HG02870 (cell line): ENCODE measurements around the gene ERGIC1.

ENCODE experiments used
- ATAC-seq: cut with Tn5 transposase; IDR thresholded peaks from one replicate; pipeline ENCODE4 v1.9.1; 2021; ENCODE audit warnings: mild to moderate bottlenecking, moderate library complexity; ENCODE audit not compliant: unreplicated experiment

The ERGIC1 gene

DNA sequence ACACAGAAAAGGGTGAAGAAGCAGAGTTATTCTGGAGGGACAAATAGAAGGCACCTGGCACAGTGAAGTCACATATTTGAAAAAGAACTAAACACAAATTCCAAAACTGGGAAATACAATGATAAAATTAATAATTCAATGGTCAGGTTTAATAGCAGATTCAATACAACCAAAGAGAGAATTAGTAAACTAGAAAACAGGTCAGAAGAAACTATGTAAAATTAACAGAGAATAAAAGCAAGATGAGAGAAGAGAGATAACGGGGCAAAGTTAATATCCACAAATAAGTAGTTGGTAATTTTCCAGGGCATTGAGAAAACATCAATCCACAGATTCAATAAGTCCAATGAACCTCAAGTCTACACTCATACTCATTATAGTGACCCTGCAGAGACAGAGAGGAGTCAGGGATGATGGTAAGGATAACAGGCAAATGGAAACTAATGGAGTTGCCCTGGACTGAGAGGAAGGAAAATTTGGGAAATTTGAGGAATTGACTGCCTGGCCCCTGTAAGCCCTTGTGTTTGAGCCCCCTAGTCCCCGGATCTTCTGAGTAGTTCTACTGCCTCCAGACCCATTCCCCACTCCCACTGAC lies 8.3 kb upstream of the ERGIC1 start:
- ATAC-seq: no peak

DNA sequence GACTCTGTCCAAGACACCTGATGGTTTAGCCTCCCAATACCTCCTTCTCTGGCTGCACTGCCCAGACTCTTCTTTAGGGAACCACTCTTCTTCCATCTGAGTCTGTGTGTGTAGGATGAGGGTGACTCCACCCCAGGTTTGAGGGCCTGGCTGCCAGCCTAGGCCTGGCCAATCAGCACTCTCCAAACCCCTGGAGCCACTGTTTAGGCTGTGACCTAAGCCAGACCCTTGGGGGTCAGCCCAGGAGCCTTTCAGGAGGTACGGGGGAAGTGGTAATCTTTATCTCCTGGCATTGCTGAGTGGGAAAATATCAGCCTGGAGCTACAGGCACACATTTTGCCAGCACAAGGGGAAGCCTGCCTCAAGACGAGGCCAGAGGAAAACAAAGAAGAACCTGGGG lies 6.2 kb upstream of the ERGIC1 start:
- no peak for ATAC-seq

DNA sequence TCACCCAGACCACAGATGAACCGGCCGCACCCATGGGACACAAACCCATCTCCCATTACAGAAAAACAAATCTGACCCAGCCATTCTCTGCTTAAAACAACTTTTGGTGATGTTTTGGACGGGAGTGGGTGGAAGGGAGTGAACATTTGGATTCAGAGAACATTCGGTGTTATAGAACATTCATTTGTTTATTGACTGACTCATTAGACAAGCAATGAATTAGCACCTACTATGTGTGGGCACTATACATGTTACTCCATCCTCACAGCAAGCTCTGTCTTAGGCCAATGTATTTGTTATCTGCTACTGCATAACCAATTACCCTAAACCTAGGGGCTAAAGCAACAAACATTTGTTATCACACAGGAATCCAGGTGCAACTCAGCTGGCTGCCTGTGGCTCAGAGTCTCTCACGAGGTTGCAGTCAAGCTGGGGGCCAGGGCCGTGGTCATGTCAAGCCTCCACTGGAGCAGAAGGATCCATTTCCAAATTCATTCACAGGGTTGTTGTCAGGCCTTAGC lies 5.1 kb upstream of the ERGIC1 start:
- no peak for ATAC-seq

DNA sequence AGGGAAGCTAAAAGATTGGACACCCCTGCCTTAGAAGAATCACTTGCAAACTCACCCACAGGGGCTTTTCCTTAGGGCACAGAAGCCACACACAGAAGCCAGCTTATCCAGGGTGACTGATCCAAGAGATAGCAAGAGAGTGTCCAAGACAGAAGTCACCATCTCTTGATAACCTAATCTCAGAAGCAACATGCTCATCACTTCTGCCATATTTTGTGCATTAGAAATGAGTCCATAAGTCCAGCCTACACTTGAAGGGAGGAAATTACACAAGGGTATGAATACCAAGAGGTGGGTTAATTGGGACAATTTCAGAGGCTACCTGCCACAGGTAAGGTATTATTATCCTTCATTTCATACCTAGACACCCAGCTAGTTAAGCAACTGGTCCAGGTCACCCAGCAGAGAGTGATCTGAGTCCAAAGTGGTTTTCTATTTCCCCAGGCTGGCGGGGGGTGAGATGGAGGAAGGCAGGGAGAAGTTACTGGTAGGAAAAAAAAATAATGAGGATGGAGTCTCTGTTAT lies 3.7 kb upstream of the ERGIC1 start:
- no peak for ATAC-seq

DNA sequence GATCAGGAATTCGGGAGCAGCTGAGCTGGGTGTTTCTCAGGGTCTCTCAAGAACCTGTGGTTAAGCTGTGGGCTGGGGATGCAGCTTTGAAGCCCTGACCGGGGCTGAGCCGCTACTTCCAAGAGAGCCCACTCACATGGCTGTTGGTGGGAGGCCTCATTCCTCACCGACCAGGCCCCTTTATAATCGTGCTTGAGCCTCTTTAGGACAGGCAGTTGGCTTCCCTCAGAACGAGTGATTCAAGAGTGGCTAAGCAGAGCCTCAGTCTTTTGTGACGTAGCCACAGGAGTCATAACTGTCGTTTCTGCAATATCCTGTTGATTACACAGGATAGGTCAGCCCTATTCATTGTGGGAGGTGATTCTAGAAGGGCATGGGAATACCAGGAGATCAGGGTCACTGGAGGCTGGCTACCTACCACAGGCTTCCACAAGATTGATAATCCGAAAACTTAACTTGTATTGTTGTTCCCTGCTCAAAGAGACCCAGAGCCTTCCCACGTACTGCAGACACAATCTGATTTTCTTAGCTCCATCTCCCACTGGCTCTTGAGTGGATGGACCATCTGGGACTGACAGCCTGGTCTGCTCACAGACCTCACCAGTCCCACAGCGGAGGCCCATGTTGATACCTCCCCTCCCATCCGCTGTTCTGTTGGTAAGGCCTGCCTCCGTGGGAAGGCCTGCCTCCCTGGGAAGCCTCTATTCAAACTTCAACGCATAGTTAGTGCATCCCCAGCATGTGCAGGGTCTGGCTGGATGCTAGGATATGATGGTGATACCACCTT lies 3.0 kb upstream of the ERGIC1 start:
- ATAC-seq: no peak

DNA sequence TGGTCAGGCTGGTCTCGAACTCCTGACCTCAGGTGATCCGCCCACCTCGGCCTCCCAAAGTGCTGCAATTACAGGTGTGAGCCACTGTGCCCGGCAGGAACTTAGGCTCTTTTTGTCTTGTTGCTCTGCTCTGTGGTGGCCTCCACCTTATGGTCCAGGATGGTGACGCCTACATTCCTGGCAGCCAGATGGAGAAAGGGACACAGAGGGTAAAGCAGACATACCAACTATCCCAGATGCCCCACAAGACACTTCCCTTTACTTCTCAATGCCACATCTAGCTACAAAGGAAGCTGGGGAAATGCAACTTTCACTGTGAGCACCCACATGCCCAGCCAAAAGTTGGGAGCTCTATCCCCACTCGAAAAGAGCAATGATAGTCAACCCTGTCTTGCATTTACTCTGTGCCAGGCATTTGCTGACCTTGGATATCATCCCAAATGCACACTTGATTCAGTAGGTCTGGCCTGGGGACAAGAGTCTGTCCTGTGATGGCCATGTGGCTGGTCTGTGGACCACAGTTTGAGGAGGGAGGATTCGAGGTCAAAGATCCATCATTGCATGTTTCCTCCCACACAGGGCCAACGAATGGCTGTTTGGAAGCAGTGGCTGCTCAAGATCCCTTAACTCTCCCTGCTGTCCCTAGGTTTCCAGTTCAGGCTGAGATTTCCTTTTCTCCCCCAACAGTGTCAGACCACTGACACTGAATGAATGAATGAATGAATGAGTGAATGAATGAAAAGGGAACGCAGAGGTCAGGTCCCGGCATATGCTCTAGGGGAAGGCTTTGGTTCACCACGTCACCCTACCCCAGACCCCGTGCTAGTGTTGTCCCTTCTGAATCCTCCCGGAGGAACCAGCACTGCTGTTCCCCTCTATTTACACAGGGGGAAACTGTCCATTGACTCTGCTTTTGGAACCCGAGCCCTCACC lies 1.4 kb upstream of the ERGIC1 start:
- ATAC-seq: no peak

DNA sequence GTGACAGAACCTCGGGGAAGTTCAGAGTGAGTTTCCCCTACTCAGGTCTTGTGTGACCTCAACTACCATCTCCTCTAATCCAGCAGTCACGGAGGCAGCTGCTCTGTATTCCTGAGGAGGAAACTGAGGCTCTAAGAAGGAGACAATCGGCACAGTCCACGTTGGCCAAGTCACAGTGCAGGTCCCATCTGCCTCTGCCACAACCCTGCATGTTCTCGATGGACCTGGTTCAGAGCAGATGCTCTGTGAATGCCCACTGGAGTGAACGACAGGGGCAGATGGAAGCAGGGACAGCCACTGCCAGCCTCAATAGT lies 722 bp upstream of the ERGIC1 start:
- no peak for ATAC-seq

DNA sequence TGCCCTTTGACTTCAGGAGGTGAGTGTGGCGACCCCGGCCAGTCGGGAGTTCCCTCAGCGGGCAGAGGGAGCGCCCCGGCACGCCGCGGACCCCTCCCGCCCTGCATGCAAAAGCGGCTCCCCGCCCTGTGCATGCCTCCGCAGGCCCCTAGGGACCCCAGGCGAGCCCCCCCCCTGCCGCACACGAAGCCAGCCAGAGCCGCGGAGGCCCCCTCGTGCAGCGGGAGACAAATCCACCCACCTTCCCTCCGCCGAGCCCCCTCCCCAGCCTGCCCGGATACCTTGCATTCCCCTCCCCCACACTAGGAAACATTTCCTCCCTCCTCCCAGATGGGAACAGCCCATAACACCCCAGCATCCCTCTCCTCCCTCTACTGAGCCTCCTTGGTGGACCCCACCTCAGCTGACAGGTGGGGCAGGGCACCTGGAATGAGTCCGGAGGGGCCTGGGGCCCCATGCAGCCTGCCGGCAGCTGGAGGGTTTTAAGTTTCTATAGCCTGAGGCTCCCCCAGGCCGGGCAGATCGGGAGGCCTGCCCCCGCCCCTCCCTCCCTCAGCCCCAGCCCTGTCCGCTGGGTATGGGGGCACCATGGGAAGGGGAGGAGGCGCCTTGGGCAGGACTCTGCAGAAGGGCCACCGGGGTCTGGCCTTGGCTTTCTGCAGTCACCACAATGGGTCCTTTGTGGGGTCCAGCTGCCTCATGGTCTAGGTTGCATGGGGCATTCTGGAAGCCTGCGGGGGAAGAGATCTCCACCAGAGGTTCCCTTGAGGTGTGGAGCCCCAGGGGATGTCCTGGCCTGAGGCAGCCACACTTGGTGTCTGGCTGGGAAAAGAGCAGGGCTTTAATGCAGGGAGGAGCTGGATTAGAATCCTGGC lies 601 bp downstream of the ERGIC1 start:
- peak; percentile 25 for ATAC-seq

DNA sequence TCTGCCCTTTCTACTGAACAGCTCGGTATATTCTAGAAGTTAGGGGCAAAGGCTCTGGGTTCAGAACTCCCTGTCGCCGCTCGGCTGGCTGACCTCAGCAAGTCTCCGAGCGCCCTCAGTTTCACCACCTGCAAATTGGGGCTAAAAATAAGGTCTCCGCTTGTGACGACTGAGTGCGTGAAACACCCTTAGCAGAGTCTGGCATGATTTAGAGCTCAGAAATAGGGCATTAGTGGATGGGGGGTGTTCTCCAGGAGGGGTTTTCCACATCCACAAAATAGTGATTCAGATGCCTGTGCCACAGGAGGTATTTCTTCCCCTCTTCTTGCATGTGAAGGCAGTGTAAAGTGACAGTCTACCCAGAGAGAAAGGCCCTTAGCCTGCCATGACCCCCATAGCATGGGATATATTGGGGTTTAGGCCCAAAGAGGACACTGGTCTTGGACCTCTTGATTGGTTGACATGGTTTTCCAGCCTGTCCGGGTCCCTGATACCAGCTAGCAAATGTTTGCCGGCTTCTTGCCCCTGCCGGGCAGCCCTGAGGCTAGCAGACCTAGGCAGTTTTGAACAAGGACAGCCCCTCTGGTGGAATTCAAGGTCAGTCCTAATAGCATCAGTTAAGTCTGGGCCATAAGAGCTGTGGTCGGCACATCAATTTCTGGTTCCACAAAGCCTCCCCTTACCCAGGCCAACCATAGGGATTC lies 1.4 kb downstream of the ERGIC1 start:
- ATAC-seq: no peak

DNA sequence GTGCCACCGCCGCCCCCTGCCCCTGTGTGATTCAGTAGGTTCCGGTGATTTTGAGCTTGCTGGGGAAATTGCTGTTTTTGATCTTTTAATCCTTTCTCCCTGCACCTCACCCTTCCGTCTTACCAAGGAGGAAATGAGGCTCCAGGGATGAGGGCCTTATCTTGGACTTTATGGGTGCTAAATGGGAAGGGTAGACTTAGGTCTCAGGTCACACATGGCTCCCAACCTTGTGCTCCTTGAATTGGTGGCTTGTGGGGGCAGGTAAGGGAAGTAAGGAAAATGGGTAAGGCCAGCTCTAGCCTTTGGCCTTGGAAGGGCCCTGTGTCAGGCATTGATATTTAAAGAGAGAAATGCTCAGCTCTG lies 1.9 kb downstream of the ERGIC1 start:
- ATAC-seq: no peak

DNA sequence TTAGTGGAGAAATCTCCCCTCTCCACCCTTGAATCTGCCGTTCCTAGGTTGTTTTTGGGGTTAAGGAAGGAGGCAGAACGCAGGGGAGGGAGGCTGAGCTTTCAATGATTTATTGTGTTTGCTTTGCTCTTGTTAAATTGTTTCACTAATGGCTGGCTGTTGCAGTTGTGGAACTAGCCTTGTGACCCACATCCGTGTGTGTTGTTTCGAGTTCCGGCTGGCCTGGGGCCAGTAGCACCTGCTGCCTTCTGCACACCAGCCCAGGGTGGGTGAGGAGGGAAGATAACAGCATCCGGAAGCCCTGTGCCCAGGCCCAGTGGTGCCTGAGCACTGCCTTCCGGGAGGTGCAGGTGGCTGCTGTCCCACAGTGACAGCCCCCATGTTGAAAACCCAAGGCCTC lies 3.6 kb downstream of the ERGIC1 start:
- peak; percentile 49 for ATAC-seq

DNA sequence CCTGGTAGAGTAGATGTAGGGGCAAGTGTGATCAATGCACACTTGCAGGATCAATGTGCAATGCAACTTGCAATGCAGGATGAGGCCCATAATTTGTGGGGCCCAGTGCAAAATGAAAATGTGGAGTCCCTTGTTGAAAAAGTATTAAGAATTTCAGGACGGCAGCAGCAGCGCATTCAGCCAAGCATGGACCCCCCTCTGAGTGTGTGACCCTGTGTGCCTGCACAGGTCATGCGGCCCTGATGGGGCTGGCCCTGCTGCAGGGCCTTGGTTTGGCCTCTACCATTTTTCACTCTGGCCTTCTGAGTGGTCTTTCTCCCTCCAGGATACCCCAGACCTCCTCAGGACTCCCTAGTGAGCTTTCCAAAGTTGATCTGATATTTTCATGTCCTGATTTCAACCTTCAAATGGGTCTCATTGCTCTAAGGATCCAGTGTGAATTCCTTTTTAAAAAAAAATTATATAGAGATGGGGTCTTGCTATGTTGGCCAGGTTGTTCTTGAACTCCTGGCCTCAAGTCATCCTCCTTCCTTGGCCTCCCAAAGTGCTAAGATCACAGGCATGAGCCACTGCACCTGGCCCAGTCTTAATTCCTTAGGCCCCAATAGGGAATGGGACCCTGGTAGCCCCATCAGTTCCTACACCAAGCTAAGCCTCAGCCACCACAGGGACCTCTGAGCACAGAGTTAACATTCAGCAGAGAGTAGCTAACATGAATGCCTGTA lies 4.3 kb downstream of the ERGIC1 start:
- ATAC-seq: no peak

DNA sequence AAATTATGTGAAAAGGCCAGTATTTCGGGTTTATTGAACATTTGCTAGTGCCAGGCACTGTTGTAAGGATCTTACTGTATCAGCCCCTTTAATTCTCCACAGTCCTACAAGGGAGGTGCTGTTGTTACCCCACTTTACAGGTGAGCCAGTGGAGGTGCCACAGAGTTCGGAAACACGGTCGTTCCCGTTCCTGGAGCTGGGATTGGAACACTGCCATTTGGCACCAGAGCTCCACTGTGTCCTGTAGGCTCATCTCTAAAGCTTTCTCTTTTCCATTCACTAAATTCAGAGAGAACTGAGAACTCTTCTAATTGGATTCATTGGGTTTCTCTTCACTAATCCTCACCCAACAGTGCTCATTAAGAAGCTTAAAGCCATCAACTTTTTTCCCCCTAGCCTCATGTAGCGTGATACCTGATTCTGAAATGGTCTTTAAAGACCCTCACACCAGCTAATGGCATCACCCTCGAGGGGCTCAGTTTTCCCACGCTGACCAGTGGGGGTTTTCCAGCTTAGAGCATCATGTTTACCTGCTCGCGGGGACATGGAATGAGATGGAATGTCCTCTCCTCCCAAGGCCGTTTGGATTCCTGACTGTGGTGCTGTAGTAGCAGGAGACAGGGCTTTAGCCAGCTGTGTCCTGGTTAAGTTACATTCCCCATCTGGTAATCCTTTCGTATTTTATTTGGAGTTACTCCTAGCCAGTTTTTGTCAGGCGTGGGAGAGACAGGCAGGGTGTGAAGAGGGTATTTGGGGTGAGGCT lies 5.8 kb downstream of the ERGIC1 start:
- ATAC-seq: no peak

DNA sequence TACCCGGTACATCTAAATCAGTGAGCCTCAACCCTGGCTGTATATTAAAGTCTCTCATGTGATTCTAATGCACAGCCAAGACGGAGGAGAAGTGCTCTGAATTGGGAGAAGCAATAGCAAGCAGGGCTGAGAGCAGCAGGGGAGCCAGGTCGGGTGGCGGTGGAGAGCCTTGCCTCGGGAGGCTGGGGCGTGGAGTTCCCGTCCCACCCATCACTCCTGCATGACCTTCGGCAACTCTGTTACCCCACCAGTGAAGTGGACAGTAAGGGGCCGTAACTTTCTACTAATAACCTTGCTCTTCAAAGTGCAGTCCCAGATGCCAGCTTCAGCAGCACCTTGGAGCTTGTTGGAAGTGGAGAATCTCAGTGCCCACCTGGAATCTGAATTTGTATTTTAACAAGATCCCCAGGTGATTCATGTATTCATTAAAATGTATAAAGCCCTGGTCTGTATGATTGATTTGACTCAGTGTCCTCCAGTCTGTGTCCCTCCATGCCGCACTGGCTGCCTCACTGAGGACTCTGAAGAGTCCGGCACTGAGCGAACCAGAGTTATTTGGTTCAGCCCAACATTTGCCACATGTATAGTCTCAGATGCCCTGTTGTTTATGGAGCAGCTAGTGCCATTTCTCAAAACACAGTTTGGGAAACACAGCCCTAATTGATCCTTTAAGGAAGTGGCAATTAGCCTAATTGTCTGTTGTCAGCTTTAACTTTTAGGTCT lies 6.5 kb downstream of the ERGIC1 start:
- ATAC-seq: no peak

DNA sequence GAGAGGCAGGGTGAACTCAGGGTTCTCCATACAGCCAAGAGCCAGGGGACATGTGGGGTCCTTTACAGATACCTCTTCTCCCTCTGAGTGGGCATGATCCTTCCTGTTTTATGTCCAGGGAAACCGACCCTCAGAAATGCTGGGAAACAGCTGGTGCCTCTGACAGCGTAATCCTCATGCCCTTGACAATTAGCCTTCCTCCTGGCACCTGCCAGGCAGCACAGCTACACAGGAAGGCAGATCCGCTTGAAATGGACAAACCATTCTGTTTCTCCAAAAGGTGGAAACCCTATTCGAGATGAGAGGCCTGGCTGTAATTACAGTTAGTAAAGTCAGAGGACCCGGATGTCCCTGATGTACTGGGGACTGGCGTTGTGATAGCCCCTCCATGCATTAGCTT lies 7.2 kb downstream of the ERGIC1 start:
- no peak for ATAC-seq

DNA sequence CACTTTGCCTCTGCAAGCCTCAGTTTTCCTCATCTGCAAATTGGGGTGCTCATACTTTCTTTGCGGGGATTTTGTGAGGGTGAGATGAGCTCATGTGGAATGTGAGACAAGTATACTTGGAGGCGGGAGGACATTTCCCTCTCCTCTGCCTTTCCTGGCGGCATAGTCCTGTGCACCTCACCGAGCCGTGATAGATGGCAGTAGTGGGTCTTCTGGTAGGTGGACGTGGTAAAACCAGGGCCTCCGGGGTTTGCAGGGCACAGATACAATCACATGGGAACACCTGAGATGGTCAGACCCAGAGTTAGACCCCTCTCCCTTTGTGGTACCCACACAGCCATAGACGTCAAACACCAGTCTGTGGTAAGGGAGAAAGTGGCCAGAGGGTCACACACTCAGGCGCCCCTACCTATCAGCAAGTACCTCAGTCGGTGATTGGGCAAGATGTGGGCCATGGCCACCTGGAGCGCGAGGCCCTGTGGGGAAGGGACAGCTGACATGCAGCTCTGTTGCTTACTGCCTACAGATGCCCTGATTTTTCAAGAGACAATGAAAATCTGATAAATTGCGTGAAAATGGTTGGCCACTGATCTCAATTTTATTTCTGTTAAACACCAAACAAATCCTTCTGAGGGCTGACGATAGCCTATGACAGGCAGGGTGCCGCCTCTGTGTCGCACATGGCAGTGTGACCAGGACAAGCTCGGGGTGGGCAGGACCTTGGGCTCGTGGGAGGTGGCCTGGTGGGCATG lies 9.9 kb downstream of the ERGIC1 start:
- ATAC-seq: no peak

DNA sequence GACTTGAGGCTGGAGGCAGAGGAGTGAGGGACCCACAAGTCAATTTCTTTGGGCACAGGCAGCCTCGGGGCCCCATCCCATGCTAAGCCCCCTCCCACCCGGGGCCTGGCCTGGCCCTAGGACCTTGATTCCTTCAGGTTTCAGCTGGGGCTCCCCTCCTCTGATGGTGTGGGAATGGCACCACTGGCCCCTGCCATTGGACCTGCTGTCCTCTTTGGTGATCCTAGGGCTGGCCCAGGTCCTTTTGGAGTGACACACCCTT lies 10.5 kb downstream of the ERGIC1 start:
- ATAC-seq: no peak
